Endothelial cell of umbilical vein (primary cell): ENCODE data around the gene GRAMD1B. TPM values are rescaled to one million over a fixed set of nuclear protein-coding genes. Genes with fewer than 3 reads are reported as not detected.

Experiments
- BruUV-seq: library from RNA; stranded (reverse); fragments of 400-500 nt; replicated peaks from 2 replicates; lab custom pipeline; 2021; lab: Mats Ljungman, UMichigan
- CTCF ChIA-PET: fragments of 300-600, 350-600 bp; sonication (Branson Sonifier 250); formaldehyde crosslinking; loops from one replicate; lab custom pipeline; 2021; ENCODE audit warnings: antibody characterized with exemption, inconsistent platforms; lab: Charles Lee
- POLR2A ChIA-PET: fragments of 300-600, 350-600 bp; sonication (Branson Sonifier 250); formaldehyde crosslinking; loops from one replicate; lab custom pipeline; 2021; ENCODE audit warnings: antibody characterized with exemption, inconsistent platforms; lab: Charles Lee
- DNase-seq: peaks from one replicate; pipeline ENCODE4 v3.0.0-alpha.2; 2011; ENCODE audit warnings: low read depth, low spot score
- FAIRE-seq: peaks from 2 replicates; lab custom pipeline; 2011; peaks lifted over from hg19 to GRCh38; lab: Jason Lieb, UNC
- H2AFZ ChIP-seq: 2 replicates; pipeline ENCODE4 v1.6.0; 2012; ENCODE audit warnings: low read depth, low read length, control low read depth, inconsistent platforms
- H3K27ac ChIP-seq: 2 replicates; pipeline ENCODE4 v1.5.1; 2011; ENCODE audit warnings: low read depth, mild to moderate bottlenecking, control low read depth, low read length, moderate library complexity; ENCODE audit not compliant: insufficient read depth
- H3K27me3 ChIP-seq, 2 experiments: 2 replicates each; pipeline versions ENCODE4 v1.6.0 to v1.6.1; 2011; ENCODE audit warnings: low read length in 2 of 2, mixed read lengths in 1 of 2; ENCODE audit not compliant: control insufficient read depth in 2 of 2, insufficient read depth in 2 of 2
- H3K36me3 ChIP-seq, 2 experiments: 2 replicates in 1 of 2; 3 replicates in 1 of 2; pipeline ENCODE4 v1.5.1; 2011; ENCODE audit warnings: low read length in 2 of 2, mild to moderate bottlenecking in 1 of 2, moderate library complexity in 1 of 2; ENCODE audit not compliant: control insufficient read depth in 2 of 2, insufficient read depth in 2 of 2; ENCODE audit errors: extremely low read depth in 1 of 2
- H3K4me1 ChIP-seq: 3 replicates; pipeline ENCODE4 v1.5.1; 2011; ENCODE audit warnings: mild to moderate bottlenecking, low read length; ENCODE audit not compliant: control insufficient read depth, insufficient read depth; ENCODE audit errors: extremely low read depth
- H3K4me2 ChIP-seq: 2 replicates; pipeline ENCODE4 v1.6.1; 2011; ENCODE audit warnings: low read length, control low read depth, mixed read lengths; ENCODE audit not compliant: insufficient read depth
- H3K4me3 ChIP-seq, 3 experiments: fragments of 200-600 bp in 1 of 3; sonication (generic), shearing (Covaris generic) in 1 of 3; replicated peaks in 1 of 3; 2 replicates each; pipeline ENCODE4 v1.5.1; 2011 to 2016; ENCODE audit warnings: control low read depth in 3 of 3, low read length in 3 of 3, mild to moderate bottlenecking in 2 of 3, inconsistent platforms in 1 of 3, low read depth in 1 of 3, moderate library complexity in 1 of 3; ENCODE audit not compliant: insufficient read depth in 1 of 3
- H3K79me2 ChIP-seq: 2 replicates; pipeline ENCODE4 v1.6.0; 2012; ENCODE audit warnings: low read length, inconsistent platforms; ENCODE audit not compliant: control insufficient read depth, insufficient read depth
- H3K9ac ChIP-seq: replicated peaks from 2 replicates; pipeline ENCODE3; 2011; ENCODE audit warnings: low read length, control low read depth; ENCODE audit not compliant: insufficient read depth; ENCODE audit errors: extremely low read depth
- H3K9me1 ChIP-seq: replicated peaks from 3 replicates; pipeline ENCODE4 v1.6.0; 2011; ENCODE audit warnings: mild to moderate bottlenecking, low read length; ENCODE audit not compliant: control insufficient read depth, insufficient read depth; ENCODE audit errors: extremely low read depth
- H3K9me3 ChIP-seq: replicated peaks from 2 replicates; pipeline ENCODE4 v1.5.1; 2012; ENCODE audit warnings: low read length, inconsistent platforms; ENCODE audit not compliant: control insufficient read depth, insufficient read depth
- H4K20me1 ChIP-seq: replicated peaks from 2 replicates; pipeline ENCODE3; 2011; ENCODE audit warnings: mild to moderate bottlenecking, low read length; ENCODE audit not compliant: control insufficient read depth, insufficient read depth; ENCODE audit errors: extremely low read depth
- CTCF ChIP-seq, 2 donors: IDR thresholded peaks; 1 replicate in 1 of 2; 2 replicates in 1 of 2; pipeline ENCODE4 v1.5.1; 2011; ENCODE audit warnings: low read length in 2 of 2, mild to moderate bottlenecking in 2 of 2, moderate library complexity in 2 of 2, control low read depth in 1 of 2, inconsistent platforms in 1 of 2, low read depth in 1 of 2; ENCODE audit not compliant: insufficient read depth in 1 of 2; ENCODE audit errors: extremely low read depth in 1 of 2
- EZH2 ChIP-seq: IDR thresholded peaks from 2 replicates; pipeline ENCODE4 v1.6.1; 2012; ENCODE audit warnings: borderline replicate concordance, low read depth, mild to moderate bottlenecking, moderate library complexity, low read length, inconsistent platforms; ENCODE audit not compliant: severe bottlenecking
- FOS ChIP-seq: IDR thresholded peaks from 2 replicates; pipeline ENCODE4 v1.6.1; 2011; ENCODE audit warnings: mild to moderate bottlenecking, low read length, moderate library complexity, borderline replicate concordance; ENCODE audit not compliant: insufficient read depth
- GATA2 ChIP-seq: IDR thresholded peaks from 2 replicates; pipeline ENCODE4 v1.7.0; 2011; ENCODE audit warnings: low read depth, mild to moderate bottlenecking, moderate library complexity, mixed read lengths, low read length; ENCODE audit not compliant: insufficient read length, insufficient read depth
- JUN ChIP-seq: IDR thresholded peaks from 2 replicates; pipeline ENCODE4 v1.6.1; 2011; ENCODE audit warnings: borderline replicate concordance, low read depth; ENCODE audit not compliant: insufficient read length, insufficient read depth
- MYC ChIP-seq: IDR thresholded peaks from one replicate; pipeline ENCODE4 v1.6.1; 2011; ENCODE audit warnings: mild to moderate bottlenecking, low read depth, low read length
- POLR2A ChIP-seq: IDR thresholded peaks from 2 replicates; pipeline ENCODE4 v1.6.1; 2012; ENCODE audit warnings: low read depth, mild to moderate bottlenecking, control low read depth, low read length
- POLR2AphosphoS5 ChIP-seq: IDR thresholded peaks from 2 replicates; pipeline ENCODE4 v1.6.1; 2012; ENCODE audit warnings: low read depth, mild to moderate bottlenecking, control low read depth, low read length, moderate library complexity; ENCODE audit not compliant: insufficient read depth
- dilution Hi-C: fragments of 300-500 bp; cut with MboI; formaldehyde crosslinking; loops from one replicate; pipeline ENCODE4 v1.15.0; 2019; ENCODE audit warnings: low sequenced_read_pairs; ENCODE audit not compliant: extremely low pct_ligation_motif_present
- intact Hi-C: fragments of 100-400 bp; cut with micrococcal nuclease; formaldehyde crosslinking; loops from one replicate; pipeline ENCODE4 v1.10.0; 2022
- polyA plus RNA-seq, 4 experiments: library from polyadenylated mRNA; depleted of rRNA in 3 of 4; stranded (reverse) in 3 of 4; unstranded in 1 of 4; fragments of >200 nt; gene quantifications; 2 replicates each; pipeline versions ENCODE4 v1.2.1 to v1.2.3, GENCODE V29; 2011 to 2012; ENCODE audit warnings: missing spikeins in 1 of 4
- total RNA-seq: library from RNA; stranded (reverse); gene quantifications from 2 replicates; pipeline ENCODE4 v1.2.3, GENCODE V29; 2021
- TF ChIP-seq, protein P1 (sequence below): IDR thresholded peaks from 2 replicates; pipeline ENCODE4 v1.6.1; 2011; ENCODE audit not compliant: insufficient read depth, insufficient read length

The GRAMD1B gene
- total and polyA plus RNA-seq, 2 donors (not counting 3 experiments of a cell fraction or from before 2014, with no cell fraction given) = 5.1 to 11.1 TPM

GRCh38 chr11:123586568-123586967 is 156.5 kb downstream of the GRAMD1B start:
- no TSS peak for BruUV-seq
- POLR2A ChIA-PET = interaction anchor here (0.6 kb wide), 1 partner anchor 929 kb away, joined by 9 read pairs; no protein-coding TSS in a partner anchor
- Histone ChIP-seq H3K9me3 (no peaks in the 10 kb centered on the region), H3K9me1 (no peaks in the 10 kb centered on the region), H3K27me3 (no peaks in the 10 kb centered on the region), H4K20me1 (no peaks in the 10 kb centered on the region), H3K79me2 (no peaks in the 10 kb centered on the region), H3K27ac (no peak overlapping the region), H3K36me3 (no peaks in the 10 kb centered on the region), H3K9ac (no peak overlapping the region), H3K4me1 (peaks cover 21% of the 10 kb centered on the region), H3K4me2 (no peak overlapping the region), H2AFZ (no peak overlapping the region), H3K4me3 (no peak overlapping the region)
- DNase-seq (no peak), FAIRE-seq (no peak)
- dilution Hi-C loops (no loop called here), intact Hi-C loops (no loop called here)
- CTCF ChIA-PET = interaction anchor here (0.8 to 2.2 kb wide), 3 partner anchors 25 to 484 kb away, joined by 3 to 14 read pairs (median 3); no protein-coding TSS in a partner anchor
- TF ChIP-seq MYC = no peak
- TF ChIP-seq JUN = no peak
- TF ChIP-seq, protein P1, sequence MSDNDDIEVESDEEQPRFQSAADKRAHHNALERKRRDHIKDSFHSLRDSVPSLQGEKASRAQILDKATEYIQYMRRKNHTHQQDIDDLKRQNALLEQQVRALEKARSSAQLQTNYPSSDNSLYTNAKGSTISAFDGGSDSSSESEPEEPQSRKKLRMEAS = no peak
- TF ChIP-seq CTCF (IDR thresholded peaks at IDR 0.05; ENCODE audit: extremely low read depth in 1 of 2, insufficient read depth in 1 of 2, low read depth in 1 of 2, low read length in 2 of 2) = no peak
- no peak for TF ChIP-seq POLR2A
- TF ChIP-seq POLR2AphosphoS5 = no peak
- no peak for TF ChIP-seq FOS
- no peak for TF ChIP-seq GATA2
- TF ChIP-seq EZH2 = no peak
